ENCODE measurements around the gene LOX. TPM values are rescaled to one million over a fixed set of nuclear protein-coding genes. Genes with fewer than 3 reads are reported as not detected.

The LOX gene
- 0.77 TPM for polyA plus RNA-seq (2013, experiment 1 of 2)
- 0.87 TPM for polyA plus RNA-seq (2013, experiment 2 of 2)

GRCh38 chr5:122078116-122079110 is at the start of gene LOX:
LOX (minus strand) TSS chr5:122078259; CDS start chr5:122077985, 274 bp downstream.
- no peaks in the 10 kb centered on the region for H3K79me2 ChIP-seq (ENCODE audit: control insufficient read depth, insufficient read depth, low read length)
- H3K18ac ChIP-seq (ENCODE audit: low read length) = no peak within 1 kb of the TSS
- no peak within 1 kb of the TSS for H4K5ac ChIP-seq (ENCODE audit: low read length)
- H3K36me3 ChIP-seq (ENCODE audit: control insufficient read depth, insufficient read depth, low read length) = no peaks in the 10 kb centered on the region
- peak within 1 kb of the TSS; percentile 33 for H3K23ac ChIP-seq (ENCODE audit: low read length)
- H2AK5ac ChIP-seq (ENCODE audit: low read length) = no peak within 1 kb of the TSS
- peak within 1 kb of the TSS; percentile 12 for H3K4me2 ChIP-seq (ENCODE audit: low read length)
- WGBS (ENCODE audit: extremely low coverage, insufficient coverage, low lambda C conversion rate) = no CpG with 5 or more reads among the region's 35 CpGs
- peak within 1 kb of the TSS; percentile 53 for H3K9ac ChIP-seq (ENCODE audit: low read length)
- no peak within 1 kb of the TSS for H3K4ac ChIP-seq (ENCODE audit: low read depth, low read length)
- peak; percentile 65 for DNase-seq
- H2BK120ac ChIP-seq (ENCODE audit: low read depth, low read length) = no peak within 1 kb of the TSS
- H2BK15ac ChIP-seq (replicated peaks; ENCODE audit: low read depth) = no peak within 1 kb of the TSS
- H2BK5ac ChIP-seq (ENCODE audit: low read length) = no peak within 1 kb of the TSS
- H4K8ac ChIP-seq (ENCODE audit: low read depth, low read length) = no peak within 1 kb of the TSS
- H3K56ac ChIP-seq (ENCODE audit: low read length) = peak within 1 kb of the TSS; percentile 78
- no peaks in the 10 kb centered on the region for H3K27me3 ChIP-seq (ENCODE audit: insufficient read depth, low read length, poor library complexity)
- H3K4me1 ChIP-seq (ENCODE audit: control insufficient read depth, low read depth, low read length) = no peaks in the 10 kb centered on the region
- peak within 1 kb of the TSS; percentile 9 for H3K4me3 ChIP-seq (ENCODE audit: low read length)
- no peak within 1 kb of the TSS for H3K27ac ChIP-seq (ENCODE audit: low read depth, low read length)
- H3K79me1 ChIP-seq (ENCODE audit: low read length) = no peaks in the 10 kb centered on the region

- no peak overlapping the region for H3K27ac ChIP-seq (ENCODE audit: low read depth, low read length)
- no peak for DNase-seq
Measured at GRCh38 chr5:122126756-122127321, 48.8 kb upstream of the LOX start.

GRCh38 chr5:122126177-122126755 is 48.2 kb upstream of the LOX start:
- no peaks in the 10 kb centered on the region for H3K4me1 ChIP-seq (ENCODE audit: control insufficient read depth, low read depth, low read length)
- DNase-seq = no peak

More at GRCh38 chr5:122126756-122127321, 48.8 kb upstream of the LOX start:
- no peak overlapping the region for H3K4me3 ChIP-seq (ENCODE audit: low read length)
- H3K4me2 ChIP-seq (ENCODE audit: low read length) = no peak overlapping the region
- peak overlapping the region; percentile 28 for H3K18ac ChIP-seq (ENCODE audit: low read length)
- H2AK5ac ChIP-seq (ENCODE audit: low read length) = no peak overlapping the region
- H3K23ac ChIP-seq (ENCODE audit: low read length) = no peak overlapping the region
- WGBS (ENCODE audit: extremely low coverage, insufficient coverage, low lambda C conversion rate) = no CpG with 5 or more reads among the region's 10 CpGs
- H3K79me1 ChIP-seq (ENCODE audit: low read length) = no peaks in the 10 kb centered on the region
- H3K36me3 ChIP-seq (ENCODE audit: control insufficient read depth, insufficient read depth, low read length) = no peaks in the 10 kb centered on the region
- H2BK120ac ChIP-seq (ENCODE audit: low read depth, low read length) = no peak overlapping the region
- H3K56ac ChIP-seq (ENCODE audit: low read length) = no peak overlapping the region
- H3K27me3 ChIP-seq (ENCODE audit: insufficient read depth, low read length, poor library complexity) = no peaks in the 10 kb centered on the region
- no peak overlapping the region for H2BK15ac ChIP-seq (replicated peaks; ENCODE audit: low read depth)
- no peaks in the 10 kb centered on the region for H3K4me1 ChIP-seq (ENCODE audit: control insufficient read depth, low read depth, low read length)
- H2BK5ac ChIP-seq (ENCODE audit: low read length) = no peak overlapping the region
- H3K9ac ChIP-seq (ENCODE audit: low read length) = no peak overlapping the region
- H4K8ac ChIP-seq (ENCODE audit: low read depth, low read length) = no peak overlapping the region
- no peaks in the 10 kb centered on the region for H3K79me2 ChIP-seq (ENCODE audit: control insufficient read depth, insufficient read depth, low read length)
- H3K4ac ChIP-seq (ENCODE audit: low read depth, low read length) = no peak overlapping the region
- H4K5ac ChIP-seq (ENCODE audit: low read length) = no peak overlapping the region

GRCh38 chr5:122124766-122125165 is 46.7 kb upstream of the LOX start:
- no peaks in the 10 kb centered on the region for H3K79me1 ChIP-seq (ENCODE audit: low read length)
- H3K27me3 ChIP-seq (ENCODE audit: insufficient read depth, low read length, poor library complexity) = no peaks in the 10 kb centered on the region
- no peak overlapping the region for H2AK5ac ChIP-seq (ENCODE audit: low read length)
- H2BK15ac ChIP-seq (replicated peaks; ENCODE audit: low read depth) = no peak overlapping the region
- H3K4me2 ChIP-seq (ENCODE audit: low read length) = no peak overlapping the region
- WGBS (ENCODE audit: extremely low coverage, insufficient coverage, low lambda C conversion rate) = no CpG with 5 or more reads among the region's 2 CpGs
- no peaks in the 10 kb centered on the region for H3K36me3 ChIP-seq (ENCODE audit: control insufficient read depth, insufficient read depth, low read length)
- no peak overlapping the region for H3K9ac ChIP-seq (ENCODE audit: low read length)
- no peaks in the 10 kb centered on the region for H3K79me2 ChIP-seq (ENCODE audit: control insufficient read depth, insufficient read depth, low read length)
- H2BK5ac ChIP-seq (ENCODE audit: low read length) = no peak overlapping the region
- no peak overlapping the region for H3K4ac ChIP-seq (ENCODE audit: low read depth, low read length)
- H3K18ac ChIP-seq (ENCODE audit: low read length) = no peak overlapping the region
- H4K8ac ChIP-seq (ENCODE audit: low read depth, low read length) = no peak overlapping the region
- H3K56ac ChIP-seq (ENCODE audit: low read length) = no peak overlapping the region
- no peak overlapping the region for H2BK120ac ChIP-seq (ENCODE audit: low read depth, low read length)
- no peak overlapping the region for H3K23ac ChIP-seq (ENCODE audit: low read length)
- no peak overlapping the region for H4K5ac ChIP-seq (ENCODE audit: low read length)
- DNase-seq = no peak
- H3K4me1 ChIP-seq (ENCODE audit: control insufficient read depth, low read depth, low read length) = no peaks in the 10 kb centered on the region
- H3K4me3 ChIP-seq (ENCODE audit: low read length) = no peak overlapping the region
- no peak overlapping the region for H3K27ac ChIP-seq (ENCODE audit: low read depth, low read length)

More at GRCh38 chr5:122126177-122126755, 48.2 kb upstream of the LOX start:
- no peak overlapping the region for H2AK5ac ChIP-seq (ENCODE audit: low read length)
- no peaks in the 10 kb centered on the region for H3K36me3 ChIP-seq (ENCODE audit: control insufficient read depth, insufficient read depth, low read length)
- no peak overlapping the region for H2BK120ac ChIP-seq (ENCODE audit: low read depth, low read length)
- no peak overlapping the region for H3K9ac ChIP-seq (ENCODE audit: low read length)
- no peak overlapping the region for H2BK15ac ChIP-seq (replicated peaks; ENCODE audit: low read depth)
- no peaks in the 10 kb centered on the region for H3K79me2 ChIP-seq (ENCODE audit: control insufficient read depth, insufficient read depth, low read length)
- H3K27me3 ChIP-seq (ENCODE audit: insufficient read depth, low read length, poor library complexity) = no peaks in the 10 kb centered on the region
- H3K79me1 ChIP-seq (ENCODE audit: low read length) = no peaks in the 10 kb centered on the region
- H3K18ac ChIP-seq (ENCODE audit: low read length) = no peak overlapping the region
- H4K5ac ChIP-seq (ENCODE audit: low read length) = no peak overlapping the region
- no peak overlapping the region for H4K8ac ChIP-seq (ENCODE audit: low read depth, low read length)
- H3K4me2 ChIP-seq (ENCODE audit: low read length) = no peak overlapping the region
- H3K4me3 ChIP-seq (ENCODE audit: low read length) = no peak overlapping the region
- H3K56ac ChIP-seq (ENCODE audit: low read length) = no peak overlapping the region
- no peak overlapping the region for H3K4ac ChIP-seq (ENCODE audit: low read depth, low read length)
- WGBS (ENCODE audit: extremely low coverage, insufficient coverage, low lambda C conversion rate) = no CpG with 5 or more reads among the region's 2 CpGs
- H3K23ac ChIP-seq (ENCODE audit: low read length) = no peak overlapping the region
- no peak overlapping the region for H2BK5ac ChIP-seq (ENCODE audit: low read length)
- no peak overlapping the region for H3K27ac ChIP-seq (ENCODE audit: low read depth, low read length)

GRCh38 chr5:122121479-122122465 is 43.7 kb upstream of the LOX start:
- no peak overlapping the region for H3K56ac ChIP-seq (ENCODE audit: low read length)

More at GRCh38 chr5:122121479-122122465, 43.7 kb upstream of the LOX start:
- Histone ChIP-seq H3K9ac (ENCODE audit: low read length) (no peak overlapping the region), H2BK5ac (ENCODE audit: low read length) (no peak overlapping the region), H3K4me2 (ENCODE audit: low read length) (no peak overlapping the region), H4K5ac (ENCODE audit: low read length) (no peak overlapping the region), H3K4me3 (ENCODE audit: low read length) (no peak overlapping the region), H3K18ac (ENCODE audit: low read length) (no peak overlapping the region), H2AK5ac (ENCODE audit: low read length) (no peak overlapping the region), H3K4me1 (ENCODE audit: control insufficient read depth, low read depth, low read length) (no peaks in the 10 kb centered on the region), H3K36me3 (ENCODE audit: control insufficient read depth, insufficient read depth, low read length) (no peaks in the 10 kb centered on the region), H3K79me1 (ENCODE audit: low read length) (no peaks in the 10 kb centered on the region), H4K8ac (ENCODE audit: low read depth, low read length) (no peak overlapping the region), H3K27me3 (ENCODE audit: insufficient read depth, low read length, poor library complexity) (no peaks in the 10 kb centered on the region), H2BK15ac (replicated peaks; ENCODE audit: low read depth) (no peak overlapping the region), H3K79me2 (ENCODE audit: control insufficient read depth, insufficient read depth, low read length) (no peaks in the 10 kb centered on the region), H3K4ac (ENCODE audit: low read depth, low read length) (no peak overlapping the region), H3K23ac (ENCODE audit: low read length) (no peak overlapping the region), H3K27ac (ENCODE audit: low read depth, low read length) (no peak overlapping the region), H2BK120ac (ENCODE audit: low read depth, low read length) (no peak overlapping the region)
- no CpG with 5 or more reads among the region's 11 CpGs for WGBS (ENCODE audit: extremely low coverage, insufficient coverage, low lambda C conversion rate)
- no peak for DNase-seq
